ENCODE results near the gene UBE2L3.
"Not testable (repeated sequence)": the region's sequence is repeated elsewhere in the genome, so short reads cannot be mapped to it uniquely, and the experiment has no call there.

Gene UBE2L3

GRCh38 chr22:21640810-21641209 lies 73.3 kb downstream of the UBE2L3 start:
- DNase-seq (ENCODE audit: low read depth): no peak
- H3K4me3 ChIP-seq (ENCODE audit: low read depth, low read length): no peak overlapping the region

GRCh38 chr22:21641417-21641788 lies 73.9 kb downstream of the UBE2L3 start:
- peak overlapping the region; percentile 85 for H3K4me3 ChIP-seq (ENCODE audit: low read depth, low read length)
- no peak for DNase-seq (ENCODE audit: low read depth)

- H3K4me3 ChIP-seq (ENCODE audit: low read depth, low read length): peak within 1 kb of the TSS; percentile 85
- peak; percentile 96 for DNase-seq (ENCODE audit: low read depth)
These were observed 74.5 kb downstream of the UBE2L3 start, which contains the start of gene SDF2L1 for GRCh38 chr22:21641789-21642583. Gene SDF2L1 (plus strand): TSS chr22:21642302. CDS start chr22:21642337, 35 bp downstream.

GRCh38 chr22:21642584-21643448 lies 75.3 kb downstream of the UBE2L3 start:
- peak overlapping the region; percentile 85 for H3K4me3 ChIP-seq (ENCODE audit: low read depth, low read length)
- DNase-seq (ENCODE audit: low read depth): no peak

GRCh38 chr22:21643533-21644357 lies 76.2 kb downstream of the UBE2L3 start:
- no peak for DNase-seq (ENCODE audit: low read depth)
- H3K4me3 ChIP-seq (ENCODE audit: low read depth, low read length): peak overlapping the region; percentile 85

GRCh38 chr22:21645513-21645912 lies 78.0 kb downstream of the UBE2L3 start:
- H3K4me3 ChIP-seq (ENCODE audit: low read depth, low read length); DNase-seq (ENCODE audit: low read depth): not testable (repeated sequence)

- no peak overlapping the region for H3K4me3 ChIP-seq (ENCODE audit: low read depth, low read length)
- DNase-seq (ENCODE audit: low read depth): no peak
These were observed 79.4 kb downstream of the UBE2L3 start for GRCh38 chr22:21646608-21647590.

GRCh38 chr22:21650280-21650679 lies 82.8 kb downstream of the UBE2L3 start:
- no peak overlapping the region for H3K4me3 ChIP-seq (ENCODE audit: low read depth, low read length)
- DNase-seq (ENCODE audit: low read depth): no peak

- DNase-seq (ENCODE audit: low read depth): no peak
- peak overlapping the region; percentile 79 for H3K4me3 ChIP-seq (ENCODE audit: low read depth, low read length)
These were observed 83.5 kb downstream of the UBE2L3 start for GRCh38 chr22:21650823-21651520.

GRCh38 chr22:21651521-21652009 lies 84.1 kb downstream of the UBE2L3 start:
- H3K4me3 ChIP-seq (ENCODE audit: low read depth, low read length): peak overlapping the region; percentile 79
- DNase-seq (ENCODE audit: low read depth): no peak

- peak overlapping the region; percentile 79 for H3K4me3 ChIP-seq (ENCODE audit: low read depth, low read length)
- peak; percentile 53 for DNase-seq (ENCODE audit: low read depth)
These were observed 84.6 kb downstream of the UBE2L3 start for GRCh38 chr22:21652010-21652546.

GRCh38 chr22:21652547-21653545 lies 85.3 kb downstream of the UBE2L3 start:
- DNase-seq (ENCODE audit: low read depth): no peak
- H3K4me3 ChIP-seq (ENCODE audit: low read depth, low read length): peak overlapping the region; percentile 79

GRCh38 chr22:21657020-21657359 lies 89.5 kb downstream of the UBE2L3 start:
- DNase-seq (ENCODE audit: low read depth): no peak

GRCh38 chr22:21657360-21658032 lies 90.0 kb downstream of the UBE2L3 start:
- DNase-seq (ENCODE audit: low read depth): no peak
- peak overlapping the region; percentile 53 for H3K4me3 ChIP-seq (ENCODE audit: low read depth, low read length)

More at GRCh38 chr22:21657020-21657359, 89.5 kb downstream of the UBE2L3 start:
- H3K4me3 ChIP-seq (ENCODE audit: low read depth, low read length): peak overlapping the region; percentile 53

- H3K4me3 ChIP-seq (ENCODE audit: low read depth, low read length): no peak overlapping the region
- no peak for DNase-seq (ENCODE audit: low read depth)
These were observed 92.5 kb downstream of the UBE2L3 start for GRCh38 chr22:21659864-21660525.

Measured in skeletal muscle cell (primary cell).